K562 (cell line): ENCODE data around the gene LCA5L. TPM values are rescaled to one million over a fixed set of nuclear protein-coding genes. Genes with fewer than 3 reads are reported as not detected.

Source experiments
- ARID2 ChIP-seq: fragments of 450-650 bp; IDR thresholded peaks from 2 replicates; pipeline ENCODE4 v1.6.1; 2017; ENCODE audit warnings: antibody characterized with exemption, mild to moderate bottlenecking
- BRD4 ChIP-seq: fragments of 200-600 bp; sonication (generic); IDR thresholded peaks from 2 replicates; pipeline ENCODE4 v1.6.1; 2017; ENCODE audit warnings: inconsistent platforms
- COPS2 ChIP-seq: fragments of 450-650 bp; conservative IDR thresholded peaks from 2 replicates; pipeline ENCODE4 v1.6.1; 2016; ENCODE audit warnings: mild to moderate bottlenecking, moderate library complexity
- E2F3 ChIP-seq: fragments of 250-450 bp; sonication (Bioruptor Pico); IDR thresholded peaks from 2 replicates; pipeline ENCODE4 v1.4.0; 2020; ENCODE audit warnings: mild to moderate bottlenecking
- FOXA3 ChIP-seq, 2 experiments: fragments of 450-650 bp in 1 of 2; sonication (generic) in 1 of 2; formaldehyde crosslinking; IDR thresholded peaks in 1 of 2; conservative IDR thresholded peaks in 1 of 2; 2 replicates each; pipeline versions ENCODE4 v1.4.0 to v1.8.0; 2020 to 2022; ENCODE audit warnings: mild to moderate bottlenecking in 2 of 2, missing genetic modification reagents in 1 of 2
- GTF2A2 ChIP-seq: IDR thresholded peaks from 2 replicates; pipeline ENCODE4 v1.6.1; 2016; ENCODE audit warnings: mild to moderate bottlenecking, missing genetic modification characterization, missing compliant biosample characterization
- HES1 ChIP-seq: fragments of 450-650 bp; IDR thresholded peaks from 2 replicates; pipeline ENCODE4 v1.6.1; 2016; ENCODE audit warnings: low read depth, mild to moderate bottlenecking, moderate library complexity
- HMG20B ChIP-seq: fragments of 250-450 bp; sonication (Bioruptor Pico); IDR thresholded peaks from 2 replicates; pipeline ENCODE4 v1.5.0; 2021; ENCODE audit warnings: mild to moderate bottlenecking
- NR2C2 ChIP-seq, 2 experiments: fragments of 200-800 bp in 1 of 2; sonication (Bioruptor generic) in 1 of 2; sonication (generic) in 1 of 2; formaldehyde crosslinking in 1 of 2; IDR thresholded peaks; 2 replicates each; pipeline versions ENCODE4 v1.6.1 to v1.8.0; 2016 to 2022; ENCODE audit warnings: mild to moderate bottlenecking in 1 of 2, missing compliant biosample characterization in 1 of 2, missing genetic modification characterization in 1 of 2, missing genetic modification reagents in 1 of 2
- TAL1 ChIP-seq: fragments of 450-650 bp; IDR thresholded peaks from 2 replicates; pipeline ENCODE4 v1.6.1; 2016; ENCODE audit warnings: mild to moderate bottlenecking
- ZNF174 ChIP-seq: fragments of 250-450 bp; sonication (Bioruptor Pico); IDR thresholded peaks from 2 replicates; pipeline ENCODE4 v1.4.0; 2020; ENCODE audit warnings: mild to moderate bottlenecking
- ZNF318 ChIP-seq, 2 experiments: fragments of 450-650 bp; IDR thresholded peaks; 2 replicates each; pipeline ENCODE4 v1.6.1; 2016; ENCODE audit warnings: mild to moderate bottlenecking in 2 of 2, borderline replicate concordance in 1 of 2, low read depth in 1 of 2, moderate library complexity in 1 of 2
- ZNF518B ChIP-seq: fragments of 250-450 bp; sonication (Bioruptor Pico); IDR thresholded peaks from 2 replicates; pipeline ENCODE4 v1.5.0; 2021; ENCODE audit warnings: mild to moderate bottlenecking, moderate library complexity
- ZNF589 ChIP-seq: fragments of 200-800 bp; sonication (Bioruptor generic); IDR thresholded peaks from 2 replicates; pipeline ENCODE4 v1.6.1; 2016; ENCODE audit warnings: low read depth, missing genetic modification characterization, missing compliant biosample characterization
- ZSCAN32 ChIP-seq: fragments of 450-650 bp; formaldehyde crosslinking; IDR thresholded peaks from 2 replicates; pipeline ENCODE4 v1.4.0; 2020; ENCODE audit warnings: mild to moderate bottlenecking, moderate library complexity
- polyA plus RNA-seq, 8 experiments: library from polyadenylated mRNA; depleted of rRNA in 4 of 8; stranded (reverse) in 5 of 8; unstranded in 3 of 8; fragments of >200 nt; fragmentation: Nextera tagmentation in 2 of 8; fragmentation: Illumina TruSeq in 1 of 8; extraction: Ambion mirVana in 2 of 8; extraction: Trizol in 1 of 8; gene quantifications; 2 replicates each; pipeline versions ENCODE4 v1.2.1 to v1.2.3, GENCODE V29; 2011 to 2014; ENCODE audit warnings: inconsistent platforms in 1 of 8, missing spikeins in 1 of 8
- total RNA-seq, 7 experiments: library from RNA; depleted of rRNA in 6 of 7; stranded (reverse); fragments of >200 nt in 6 of 7; fragmentation: Illumina TruSeq in 2 of 7; extraction: Trizol in 2 of 7; gene quantifications; 2 replicates each; pipeline versions ENCODE4 v1.2.1 to v1.2.3, GENCODE V29; 2011 to 2021; ENCODE audit warnings: low replicate concordance in 1 of 7

The LCA5L gene
- total and polyA plus RNA-seq, 9 of the 15 experiments (the other 6 are each of a cell fraction or from before 2014, with no cell fraction given) = 1.8 to 4.9 (median 3.8) TPM

- TF ChIP-seq ZNF318 (IDR thresholded peaks at IDR 0.05; ENCODE audit: borderline replicate concordance in 1 of 2, low read depth in 1 of 2) (peak in 1 of 2 experiments; percentile 3; a peak in 3 of 4 replicates), BRD4 (peak; percentile 57; the same call in 1 of the 2 replicates), ZNF589 (CRISPR knock-in tag) (no peak; the same call in 1 of the 2 replicates), E2F3 (no peak), FOXA3 (CRISPR knock-in tag; conservative IDR thresholded peaks at IDR 0.05 in 1 of 2, IDR thresholded peaks at IDR 0.05 in 1 of 2) (no peak), NR2C2 (CRISPR knock-in tag; IDR thresholded peaks at IDR 0.05) (no peak), NR2C2 (tag; IDR thresholded peaks at IDR 0.05) (peak; percentile 41), ARID2 (no peak), TAL1 (no peak), COPS2 (no peak), HES1 (peak; percentile 11; the same call in 1 of the 2 replicates), GTF2A2 (no peak), ZNF518B (CRISPR knock-in tag) (no peak), ZNF174 (CRISPR knock-in tag) (no peak), HMG20B (no peak), ZSCAN32 (peak; percentile 48; the same call in 1 of the 2 replicates)
Observed at GRCh38 chr21:39452207-39452969, 6.8 kb upstream of the LCA5L start (continued).
